Liver (tissue), 3 donors: ENCODE results near the gene FBXO2.

ENCODE experiments used
- EGR1 ChIP-seq, 2 donors: IDR thresholded peaks; 2 replicates each; pipeline ENCODE4 v1.6.1; 2016 to 2018; ENCODE audit warnings: antibody characterized with exemption in 2 of 2, low read depth in 2 of 2
- FOXA1 ChIP-seq: IDR thresholded peaks from 2 replicates; pipeline ENCODE4 v1.6.1; 2016; ENCODE audit warnings: antibody characterized with exemption
- GABPA ChIP-seq, 2 donors: IDR thresholded peaks in 1 of 2; conservative IDR thresholded peaks in 1 of 2; 2 replicates each; pipeline ENCODE4 v1.6.1; 2016; ENCODE audit warnings: antibody characterized with exemption in 2 of 2, mild to moderate bottlenecking in 1 of 2, moderate library complexity in 1 of 2
- HNF4A ChIP-seq, 2 donors: conservative IDR thresholded peaks; 2 replicates each; pipeline ENCODE4 v1.6.1; 2016; ENCODE audit warnings: antibody characterized with exemption in 2 of 2, mild to moderate bottlenecking in 2 of 2
- HNF4G ChIP-seq: IDR thresholded peaks from 2 replicates; pipeline ENCODE4 v1.6.1; 2016; ENCODE audit warnings: antibody characterized with exemption
- JUND ChIP-seq, 2 donors: IDR thresholded peaks; 2 replicates each; pipeline ENCODE4 v1.6.1; 2016; ENCODE audit warnings: antibody characterized with exemption in 2 of 2
- RAD21 ChIP-seq, 2 donors: IDR thresholded peaks; 2 replicates each; pipeline ENCODE4 v1.6.1; 2016; ENCODE audit warnings: antibody characterized with exemption in 2 of 2, mild to moderate bottlenecking in 2 of 2
- SP1 ChIP-seq: IDR thresholded peaks from 2 replicates; pipeline ENCODE4 v1.6.1; 2018; ENCODE audit warnings: antibody characterized with exemption, mild to moderate bottlenecking
- TAF1 ChIP-seq: conservative IDR thresholded peaks from 2 replicates; pipeline ENCODE4 v1.6.1; 2016; ENCODE audit warnings: antibody characterized with exemption, mild to moderate bottlenecking
- YY1 ChIP-seq: IDR thresholded peaks from 2 replicates; pipeline ENCODE4 v1.6.1; 2016; ENCODE audit warnings: antibody characterized with exemption, mild to moderate bottlenecking
- TF ChIP-seq, protein P1 (sequence below): fragments of 150-350 bp; IDR thresholded peaks from 2 replicates; pipeline ENCODE4 v1.5.1; 2017; ENCODE audit warnings: improper control_type of control experiment, low read depth, low read length; ENCODE audit not compliant: missing input control
- TF ChIP-seq, protein P2 (sequence below): IDR thresholded peaks from 2 replicates; pipeline ENCODE4 v1.6.1; 2016; ENCODE audit warnings: antibody characterized with exemption
- TF ChIP-seq, protein P3 (sequence below): IDR thresholded peaks from 2 replicates; pipeline ENCODE4 v1.6.1; 2016; ENCODE audit warnings: antibody characterized with exemption
- TF ChIP-seq, protein P4 (sequence below): IDR thresholded peaks from 2 replicates; pipeline ENCODE4 v1.6.1; 2016; ENCODE audit warnings: antibody characterized with exemption
- donor health status: healthy.
- donor health status: healthy.

DNA sequence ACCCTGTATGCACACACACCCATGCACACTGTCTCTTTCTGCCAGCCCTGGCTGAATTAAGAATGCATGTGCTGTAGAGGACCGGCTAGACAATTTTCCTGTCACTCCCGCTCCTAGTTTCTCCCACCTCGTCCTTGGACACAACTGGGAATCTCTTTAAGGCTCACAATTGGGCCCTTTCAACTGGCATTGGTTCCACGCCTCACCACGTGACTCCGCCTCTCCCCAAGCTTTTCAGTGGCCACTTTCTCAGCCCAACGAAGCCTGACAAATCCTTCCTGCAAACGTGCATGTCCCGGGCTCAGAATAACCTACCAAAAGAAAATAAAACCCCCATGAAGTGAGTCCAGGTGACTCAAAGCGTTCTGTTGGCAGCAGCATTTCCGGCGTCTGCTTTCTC, 33.8 kb downstream of the FBXO2 start:
- TF ChIP-seq, protein P1, sequence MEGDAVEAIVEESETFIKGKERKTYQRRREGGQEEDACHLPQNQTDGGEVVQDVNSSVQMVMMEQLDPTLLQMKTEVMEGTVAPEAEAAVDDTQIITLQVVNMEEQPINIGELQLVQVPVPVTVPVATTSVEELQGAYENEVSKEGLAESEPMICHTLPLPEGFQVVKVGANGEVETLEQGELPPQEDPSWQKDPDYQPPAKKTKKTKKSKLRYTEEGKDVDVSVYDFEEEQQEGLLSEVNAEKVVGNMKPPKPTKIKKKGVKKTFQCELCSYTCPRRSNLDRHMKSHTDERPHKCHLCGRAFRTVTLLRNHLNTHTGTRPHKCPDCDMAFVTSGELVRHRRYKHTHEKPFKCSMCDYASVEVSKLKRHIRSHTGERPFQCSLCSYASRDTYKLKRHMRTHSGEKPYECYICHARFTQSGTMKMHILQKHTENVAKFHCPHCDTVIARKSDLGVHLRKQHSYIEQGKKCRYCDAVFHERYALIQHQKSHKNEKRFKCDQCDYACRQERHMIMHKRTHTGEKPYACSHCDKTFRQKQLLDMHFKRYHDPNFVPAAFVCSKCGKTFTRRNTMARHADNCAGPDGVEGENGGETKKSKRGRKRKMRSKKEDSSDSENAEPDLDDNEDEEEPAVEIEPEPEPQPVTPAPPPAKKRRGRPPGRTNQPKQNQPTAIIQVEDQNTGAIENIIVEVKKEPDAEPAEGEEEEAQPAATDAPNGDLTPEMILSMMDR, result no peak
- no peak for TF ChIP-seq RAD21 (IDR thresholded peaks at IDR 0.05)
- TF ChIP-seq, protein P2, sequence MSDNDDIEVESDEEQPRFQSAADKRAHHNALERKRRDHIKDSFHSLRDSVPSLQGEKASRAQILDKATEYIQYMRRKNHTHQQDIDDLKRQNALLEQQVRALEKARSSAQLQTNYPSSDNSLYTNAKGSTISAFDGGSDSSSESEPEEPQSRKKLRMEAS, result no peak
- no peak for TF ChIP-seq GABPA (IDR thresholded peaks at IDR 0.05 in 1 of 2, conservative IDR thresholded peaks at IDR 0.05 in 1 of 2)
- no peak for TF ChIP-seq SP1
- no peak for TF ChIP-seq EGR1 (IDR thresholded peaks at IDR 0.05; ENCODE audit: low read depth in 2 of 2)
- no peak for TF ChIP-seq FOXA1
- TF ChIP-seq, protein P3, sequence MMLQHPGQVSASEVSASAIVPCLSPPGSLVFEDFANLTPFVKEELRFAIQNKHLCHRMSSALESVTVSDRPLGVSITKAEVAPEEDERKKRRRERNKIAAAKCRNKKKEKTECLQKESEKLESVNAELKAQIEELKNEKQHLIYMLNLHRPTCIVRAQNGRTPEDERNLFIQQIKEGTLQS, result no peak
- no peak for TF ChIP-seq TAF1
- TF ChIP-seq YY1, result no peak
- no peak for TF ChIP-seq HNF4G
- TF ChIP-seq JUND (IDR thresholded peaks at IDR 0.05), result no peak
- no peak for TF ChIP-seq HNF4A (conservative IDR thresholded peaks at IDR 0.05)
- TF ChIP-seq, protein P4, sequence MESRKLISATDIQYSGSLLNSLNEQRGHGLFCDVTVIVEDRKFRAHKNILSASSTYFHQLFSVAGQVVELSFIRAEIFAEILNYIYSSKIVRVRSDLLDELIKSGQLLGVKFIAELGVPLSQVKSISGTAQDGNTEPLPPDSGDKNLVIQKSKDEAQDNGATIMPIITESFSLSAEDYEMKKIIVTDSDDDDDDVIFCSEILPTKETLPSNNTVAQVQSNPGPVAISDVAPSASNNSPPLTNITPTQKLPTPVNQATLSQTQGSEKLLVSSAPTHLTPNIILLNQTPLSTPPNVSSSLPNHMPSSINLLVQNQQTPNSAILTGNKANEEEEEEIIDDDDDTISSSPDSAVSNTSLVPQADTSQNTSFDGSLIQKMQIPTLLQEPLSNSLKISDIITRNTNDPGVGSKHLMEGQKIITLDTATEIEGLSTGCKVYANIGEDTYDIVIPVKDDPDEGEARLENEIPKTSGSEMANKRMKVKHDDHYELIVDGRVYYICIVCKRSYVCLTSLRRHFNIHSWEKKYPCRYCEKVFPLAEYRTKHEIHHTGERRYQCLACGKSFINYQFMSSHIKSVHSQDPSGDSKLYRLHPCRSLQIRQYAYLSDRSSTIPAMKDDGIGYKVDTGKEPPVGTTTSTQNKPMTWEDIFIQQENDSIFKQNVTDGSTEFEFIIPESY, result no peak
